GM19193 (cell line): ENCODE measurements around the gene SLC15A1.

Experiments
- POLR2A ChIP-seq: IDR thresholded peaks from 4 replicates; pipeline ENCODE4 v1.6.1; 2011; ENCODE audit not compliant: insufficient read depth, insufficient read length; ENCODE audit errors: extremely low read depth

SLC15A1 gene

GRCh38 chr13:98752467-98753290 is at the start of gene SLC15A1:
Gene SLC15A1, minus strand, starts transcription at chr13:98752672. Its CDS starts 74 bp downstream, at chr13:98752598.
- no peak for TF ChIP-seq POLR2A

- no peak for TF ChIP-seq POLR2A
Measured at GRCh38 chr13:98801626-98802418, 49.4 kb upstream of the SLC15A1 start.

GRCh38 chr13:98800078-98800477 is 47.6 kb upstream of the SLC15A1 start:
- no peak for TF ChIP-seq POLR2A

GRCh38 chr13:98798849-98799645 is 46.6 kb upstream of the SLC15A1 start:
- no peak for TF ChIP-seq POLR2A

- TF ChIP-seq POLR2A, result no peak
Measured at GRCh38 chr13:98797456-98797855, 45.0 kb upstream of the SLC15A1 start.

GRCh38 chr13:98796798-98797197 is 44.3 kb upstream of the SLC15A1 start:
- TF ChIP-seq POLR2A, result no peak

GRCh38 chr13:98796191-98796590 is 43.7 kb upstream of the SLC15A1 start:
- TF ChIP-seq POLR2A, result no peak

GRCh38 chr13:98795220-98795619 is 42.7 kb upstream of the SLC15A1 start:
- no peak for TF ChIP-seq POLR2A

GRCh38 chr13:98794498-98794897 is 42.0 kb upstream of the SLC15A1 start:
- TF ChIP-seq POLR2A, result no peak

- no peak for TF ChIP-seq POLR2A
Measured at GRCh38 chr13:98792785-98793495, 40.5 kb upstream of the SLC15A1 start.

- TF ChIP-seq POLR2A, result no peak
Measured at GRCh38 chr13:98792321-98792720, 39.8 kb upstream of the SLC15A1 start.

GRCh38 chr13:98791611-98792010 is 39.1 kb upstream of the SLC15A1 start:
- no peak for TF ChIP-seq POLR2A

GRCh38 chr13:98787996-98788395 is 35.5 kb upstream of the SLC15A1 start:
- TF ChIP-seq POLR2A, result no peak

GRCh38 chr13:98787173-98787572 is 34.7 kb upstream of the SLC15A1 start:
- no peak for TF ChIP-seq POLR2A

- no peak for TF ChIP-seq POLR2A
Measured at GRCh38 chr13:98786023-98786422, 33.6 kb upstream of the SLC15A1 start.

- no peak for TF ChIP-seq POLR2A
Measured at GRCh38 chr13:98785405-98785804, 32.9 kb upstream of the SLC15A1 start.
